LNCAP (cell line): ENCODE measurements around the gene SIAH2.

Experiments
- TF ChIP-seq, protein P1 (sequence below): fragments of 450-650 bp; IDR thresholded peaks from 2 replicates; pipeline ENCODE4 v1.5.1; 2017; ENCODE audit warnings: mild to moderate bottlenecking

SIAH2 gene

DNA sequence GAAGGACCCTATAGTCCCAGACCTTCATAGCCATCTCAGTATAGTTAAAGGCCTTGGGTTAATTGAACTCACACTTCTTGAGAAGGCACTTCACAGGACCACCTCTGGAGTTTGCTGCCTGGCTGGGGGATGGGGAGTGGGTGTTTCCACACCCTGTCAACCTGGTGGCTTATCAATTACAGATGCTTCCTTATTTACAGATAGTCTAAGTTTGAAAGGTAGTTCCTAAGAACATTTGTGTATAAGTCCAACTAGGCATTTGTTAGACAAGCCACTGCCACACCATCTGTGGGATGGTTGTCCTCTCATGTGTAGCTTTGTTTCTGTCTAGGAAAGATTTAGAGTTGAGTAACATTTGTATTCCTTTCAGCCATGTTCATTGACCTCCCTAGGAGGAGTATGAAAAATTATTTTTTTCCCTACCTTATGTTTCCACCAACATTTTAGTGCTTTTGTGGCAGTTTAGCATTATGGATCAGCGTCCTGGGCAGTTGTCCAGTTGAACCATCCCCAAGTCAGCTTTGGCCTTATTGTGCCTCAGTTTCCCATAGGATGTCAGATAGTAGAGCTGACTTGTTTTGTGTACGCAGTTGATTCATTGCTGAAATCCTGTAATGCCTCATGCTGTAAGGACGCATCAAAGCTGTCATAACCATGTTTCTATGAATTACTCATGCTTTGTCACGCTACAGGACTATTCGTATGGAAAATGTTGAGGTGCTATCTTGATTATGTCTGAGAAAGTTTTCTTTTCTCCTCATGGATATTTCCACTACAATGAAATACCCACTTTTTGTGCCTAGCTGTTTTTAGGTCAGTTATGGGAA lies 21.2 kb upstream of the SIAH2 start:
- TF ChIP-seq, protein P1, sequence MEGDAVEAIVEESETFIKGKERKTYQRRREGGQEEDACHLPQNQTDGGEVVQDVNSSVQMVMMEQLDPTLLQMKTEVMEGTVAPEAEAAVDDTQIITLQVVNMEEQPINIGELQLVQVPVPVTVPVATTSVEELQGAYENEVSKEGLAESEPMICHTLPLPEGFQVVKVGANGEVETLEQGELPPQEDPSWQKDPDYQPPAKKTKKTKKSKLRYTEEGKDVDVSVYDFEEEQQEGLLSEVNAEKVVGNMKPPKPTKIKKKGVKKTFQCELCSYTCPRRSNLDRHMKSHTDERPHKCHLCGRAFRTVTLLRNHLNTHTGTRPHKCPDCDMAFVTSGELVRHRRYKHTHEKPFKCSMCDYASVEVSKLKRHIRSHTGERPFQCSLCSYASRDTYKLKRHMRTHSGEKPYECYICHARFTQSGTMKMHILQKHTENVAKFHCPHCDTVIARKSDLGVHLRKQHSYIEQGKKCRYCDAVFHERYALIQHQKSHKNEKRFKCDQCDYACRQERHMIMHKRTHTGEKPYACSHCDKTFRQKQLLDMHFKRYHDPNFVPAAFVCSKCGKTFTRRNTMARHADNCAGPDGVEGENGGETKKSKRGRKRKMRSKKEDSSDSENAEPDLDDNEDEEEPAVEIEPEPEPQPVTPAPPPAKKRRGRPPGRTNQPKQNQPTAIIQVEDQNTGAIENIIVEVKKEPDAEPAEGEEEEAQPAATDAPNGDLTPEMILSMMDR: no peak

GRCh38 chr3:150783316-150783715 lies 20.3 kb upstream of the SIAH2 start:
- TF ChIP-seq, protein P1: no peak

GRCh38 chr3:150779402-150779858 lies 16.5 kb upstream of the SIAH2 start:
- TF ChIP-seq, protein P1: no peak

- TF ChIP-seq, protein P1: no peak
Observed at GRCh38 chr3:150778793-150779401, 15.9 kb upstream of the SIAH2 start.

DNA sequence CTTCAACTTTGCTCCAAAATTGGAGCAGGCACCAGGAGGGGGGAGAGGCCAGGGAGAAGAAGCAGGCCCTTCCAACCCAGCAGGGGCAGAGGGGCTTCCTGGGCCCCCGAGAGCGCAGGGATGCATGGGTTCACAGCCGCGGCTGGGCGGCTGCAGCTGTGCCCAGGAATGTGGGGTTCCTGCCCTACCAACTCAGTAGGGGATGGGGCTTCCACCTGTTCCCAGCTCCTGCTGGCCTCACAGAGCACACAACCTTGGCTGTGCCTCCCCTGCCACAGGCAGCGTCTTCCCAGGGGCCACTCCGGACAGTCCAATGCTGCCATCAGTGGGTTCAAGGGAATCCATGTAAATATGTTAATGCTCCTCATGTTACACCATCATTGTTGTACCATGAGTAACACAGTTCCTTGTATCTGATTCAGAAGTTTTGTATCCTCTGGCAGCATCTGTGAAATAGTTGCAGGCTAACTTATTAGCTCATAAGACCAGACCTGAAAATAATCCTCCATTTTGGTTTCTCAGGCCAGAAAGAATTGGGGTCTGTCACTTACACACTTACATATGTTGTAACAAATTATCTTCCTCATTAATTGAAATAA lies 12.1 kb upstream of the SIAH2 start:
- TF ChIP-seq, protein P1: no peak

GRCh38 chr3:150773616-150774192 lies 10.7 kb upstream of the SIAH2 start:
- TF ChIP-seq, protein P1: no peak

DNA sequence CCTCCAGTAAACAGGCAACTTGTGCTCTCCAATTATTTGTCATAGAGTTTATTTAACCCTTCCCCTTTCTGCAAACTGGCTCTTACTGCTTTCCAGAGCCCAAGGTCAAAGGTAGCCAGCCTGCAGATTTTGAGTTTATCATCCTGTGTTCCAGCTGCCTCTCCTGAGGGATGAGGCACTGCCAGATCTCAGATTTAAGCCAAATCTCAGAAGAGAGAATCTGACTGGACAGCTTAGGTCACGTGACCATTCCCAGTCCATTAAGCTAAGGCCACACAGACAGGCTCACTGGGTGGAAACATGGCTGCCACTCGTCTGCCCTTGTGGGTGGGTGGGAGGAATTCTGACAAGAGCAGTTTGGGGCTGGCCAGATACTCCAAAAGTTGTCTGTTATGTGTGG lies 8.6 kb upstream of the SIAH2 start:
- TF ChIP-seq, protein P1: no peak
